HG03103 (cell line): ENCODE results near the gene HYOU1.
"Not testable (repeated sequence)": the region's sequence is repeated elsewhere in the genome, so short reads cannot be mapped to it uniquely, and the experiment has no call there.

Source experiments
- ATAC-seq: cut with Tn5 transposase; IDR thresholded peaks from one replicate; pipeline ENCODE4 v1.9.1; 2021; ENCODE audit warnings: low read depth; ENCODE audit not compliant: unreplicated experiment

The HYOU1 gene, protein sequence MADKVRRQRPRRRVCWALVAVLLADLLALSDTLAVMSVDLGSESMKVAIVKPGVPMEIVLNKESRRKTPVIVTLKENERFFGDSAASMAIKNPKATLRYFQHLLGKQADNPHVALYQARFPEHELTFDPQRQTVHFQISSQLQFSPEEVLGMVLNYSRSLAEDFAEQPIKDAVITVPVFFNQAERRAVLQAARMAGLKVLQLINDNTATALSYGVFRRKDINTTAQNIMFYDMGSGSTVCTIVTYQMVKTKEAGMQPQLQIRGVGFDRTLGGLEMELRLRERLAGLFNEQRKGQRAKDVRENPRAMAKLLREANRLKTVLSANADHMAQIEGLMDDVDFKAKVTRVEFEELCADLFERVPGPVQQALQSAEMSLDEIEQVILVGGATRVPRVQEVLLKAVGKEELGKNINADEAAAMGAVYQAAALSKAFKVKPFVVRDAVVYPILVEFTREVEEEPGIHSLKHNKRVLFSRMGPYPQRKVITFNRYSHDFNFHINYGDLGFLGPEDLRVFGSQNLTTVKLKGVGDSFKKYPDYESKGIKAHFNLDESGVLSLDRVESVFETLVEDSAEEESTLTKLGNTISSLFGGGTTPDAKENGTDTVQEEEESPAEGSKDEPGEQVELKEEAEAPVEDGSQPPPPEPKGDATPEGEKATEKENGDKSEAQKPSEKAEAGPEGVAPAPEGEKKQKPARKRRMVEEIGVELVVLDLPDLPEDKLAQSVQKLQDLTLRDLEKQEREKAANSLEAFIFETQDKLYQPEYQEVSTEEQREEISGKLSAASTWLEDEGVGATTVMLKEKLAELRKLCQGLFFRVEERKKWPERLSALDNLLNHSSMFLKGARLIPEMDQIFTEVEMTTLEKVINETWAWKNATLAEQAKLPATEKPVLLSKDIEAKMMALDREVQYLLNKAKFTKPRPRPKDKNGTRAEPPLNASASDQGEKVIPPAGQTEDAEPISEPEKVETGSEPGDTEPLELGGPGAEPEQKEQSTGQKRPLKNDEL

DNA sequence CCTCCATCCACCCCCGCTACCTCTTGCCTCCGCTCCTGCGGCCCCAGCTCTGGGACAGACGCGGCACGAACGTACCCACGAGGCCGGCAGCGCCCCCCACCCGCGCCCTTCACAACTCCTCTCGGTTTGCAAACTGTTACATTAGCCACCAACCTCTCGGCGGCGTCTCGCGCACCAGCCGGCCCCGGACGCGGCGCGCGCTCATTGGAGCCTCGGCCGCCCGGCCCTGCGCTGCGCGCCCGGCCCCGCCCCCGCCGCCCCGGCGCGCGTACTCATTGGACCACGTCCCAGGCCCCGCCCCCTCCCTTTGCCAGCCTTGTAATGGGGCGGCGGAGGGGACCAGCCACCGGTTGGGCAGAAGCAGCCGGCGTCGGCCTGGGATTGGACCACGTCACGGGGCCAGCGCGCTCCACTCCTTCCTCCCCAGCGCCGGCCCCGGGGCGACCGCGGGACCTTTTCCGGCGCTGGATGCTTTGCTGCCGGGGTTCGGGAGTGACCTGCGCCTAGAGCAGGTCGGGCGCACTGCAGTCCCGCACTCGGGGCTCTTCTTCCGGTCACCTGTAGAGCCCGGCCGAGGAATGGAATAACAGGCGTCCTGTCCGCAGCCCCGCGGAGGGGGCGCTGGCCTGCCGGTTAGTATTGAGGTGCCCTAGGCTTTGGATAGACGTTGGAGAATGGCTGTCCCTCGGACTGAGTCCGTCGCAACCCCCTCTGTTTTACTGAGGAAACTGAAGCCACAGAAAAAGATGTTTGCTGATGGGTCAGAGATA lies at the start of gene HYOU1:
TSS of gene HYOU1 (minus strand) at position 206 of the 770 bp plus-strand sequence. CDS start 1,045 bp downstream, outside the sequence.
- ATAC-seq = peak; percentile 87

DNA sequence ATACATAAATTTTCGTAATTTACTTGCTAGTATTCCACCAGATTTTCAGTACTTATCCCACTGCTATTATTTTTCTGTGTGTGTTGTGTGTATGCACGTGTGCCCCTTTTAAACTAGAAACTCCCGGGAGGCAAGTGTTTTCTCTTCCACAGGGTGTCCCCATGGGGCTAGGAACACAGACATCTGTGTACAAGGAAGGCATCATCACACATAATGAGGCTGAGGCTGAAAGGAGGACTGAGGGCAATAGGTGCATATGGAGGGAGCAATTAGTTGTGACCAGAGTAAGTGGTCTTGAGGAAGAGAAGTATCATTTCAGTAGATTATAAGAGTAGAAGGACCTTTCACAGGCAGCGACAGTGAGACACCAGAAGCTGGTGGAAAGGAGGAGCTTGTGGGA lies 46.8 kb upstream of the HYOU1 start:
- no peak for ATAC-seq

DNA sequence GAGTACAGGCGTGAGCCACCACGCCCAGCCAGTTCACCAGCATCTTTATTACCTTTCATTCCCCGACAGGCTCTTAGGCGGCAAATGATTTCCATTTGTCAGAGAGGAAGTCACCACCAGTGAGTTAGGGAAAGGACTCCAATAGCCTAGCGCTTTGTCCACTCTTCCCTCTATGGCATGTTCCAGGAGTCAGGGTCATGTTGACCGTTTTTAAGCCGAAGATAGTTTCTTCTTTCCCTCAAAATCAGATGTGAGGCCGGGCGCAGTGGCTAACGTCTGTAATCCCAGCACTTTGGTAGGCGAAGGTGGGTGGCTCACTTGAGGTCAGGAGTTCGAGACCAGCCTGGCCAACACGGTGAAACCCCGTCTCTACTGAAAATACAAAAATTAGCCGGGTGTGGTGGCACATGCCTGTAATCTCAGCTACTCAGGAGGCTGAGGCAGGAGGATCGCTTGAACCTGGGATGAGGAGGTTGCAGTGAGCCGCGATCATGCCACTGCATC lies 46.2 kb upstream of the HYOU1 start:
- not testable (repeated sequence) for ATAC-seq

DNA sequence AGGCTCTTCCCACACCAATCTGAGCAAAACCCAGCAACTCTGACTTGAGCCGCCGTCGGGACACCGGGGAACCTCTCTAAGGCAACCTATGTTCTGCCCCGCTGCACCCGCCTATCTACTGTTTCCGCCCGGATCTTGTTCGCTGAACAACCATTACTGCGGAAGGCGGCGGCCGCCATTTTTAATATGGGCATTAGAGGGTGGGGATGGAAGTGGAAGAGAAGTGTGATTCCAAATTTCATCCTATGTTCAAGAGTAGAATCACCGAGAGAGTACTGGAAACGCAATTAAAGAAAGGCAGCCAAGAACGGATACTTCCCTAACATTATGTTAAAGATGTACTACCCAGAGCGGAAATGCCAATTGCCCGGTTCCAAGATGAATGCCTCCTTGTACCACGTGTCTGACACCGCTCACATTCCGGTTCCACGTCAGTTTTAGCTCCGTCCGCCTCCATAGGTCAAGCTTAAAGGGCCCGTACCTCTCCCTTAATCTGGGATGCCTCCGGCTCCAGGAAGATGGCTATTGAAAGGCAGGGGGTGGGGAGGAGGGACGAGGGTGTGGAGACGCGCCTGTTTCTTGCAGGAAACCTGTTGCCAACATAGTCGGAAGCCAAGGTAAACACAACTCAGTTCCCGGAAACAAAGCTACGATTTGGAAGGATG lies 44.9 kb upstream of the HYOU1 start, which contains the start of gene DPAGT1:
TSS of gene DPAGT1 (minus strand) at position 95 of the 665 bp plus-strand sequence. CDS start 198 bp downstream, outside the sequence.
- ATAC-seq = peak; percentile 81

DNA sequence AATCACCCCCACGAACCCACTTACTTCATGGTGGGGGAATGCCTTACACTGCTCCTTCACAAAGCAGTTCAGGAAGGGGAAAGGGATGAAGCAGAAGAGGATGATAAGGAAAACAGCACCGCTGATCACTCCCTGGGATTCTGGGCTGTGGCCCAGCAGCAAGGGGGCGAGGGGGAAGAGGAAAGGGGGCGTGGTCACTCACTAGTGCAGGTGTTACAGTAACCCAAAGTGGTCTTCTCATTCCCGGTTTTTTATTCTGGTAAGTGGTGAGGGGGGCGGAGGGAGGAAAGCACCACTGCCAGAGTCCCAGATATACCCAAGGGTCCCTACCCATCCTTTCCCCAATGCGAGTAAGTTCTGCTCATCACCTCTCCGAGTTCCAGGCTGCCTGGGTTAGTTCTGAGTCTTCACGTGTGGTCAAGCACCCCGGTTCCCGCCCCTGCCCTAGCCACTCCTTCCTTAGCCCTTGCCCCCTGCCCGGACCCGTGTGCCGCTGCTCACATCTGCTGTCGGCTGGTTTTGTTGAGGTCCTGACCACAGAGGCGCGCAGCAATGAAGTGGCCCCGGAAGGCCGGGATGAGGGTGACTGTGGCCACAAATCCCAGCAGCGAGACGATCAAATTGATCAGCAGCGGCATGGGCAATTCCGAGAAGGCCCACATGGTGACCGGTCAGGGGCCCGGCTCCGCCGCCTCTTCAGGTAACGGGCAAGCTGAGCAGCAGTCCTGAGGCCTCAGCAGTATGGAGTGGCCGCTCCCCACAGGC lies 44.2 kb upstream of the HYOU1 start:
- peak; percentile 12 for ATAC-seq

DNA sequence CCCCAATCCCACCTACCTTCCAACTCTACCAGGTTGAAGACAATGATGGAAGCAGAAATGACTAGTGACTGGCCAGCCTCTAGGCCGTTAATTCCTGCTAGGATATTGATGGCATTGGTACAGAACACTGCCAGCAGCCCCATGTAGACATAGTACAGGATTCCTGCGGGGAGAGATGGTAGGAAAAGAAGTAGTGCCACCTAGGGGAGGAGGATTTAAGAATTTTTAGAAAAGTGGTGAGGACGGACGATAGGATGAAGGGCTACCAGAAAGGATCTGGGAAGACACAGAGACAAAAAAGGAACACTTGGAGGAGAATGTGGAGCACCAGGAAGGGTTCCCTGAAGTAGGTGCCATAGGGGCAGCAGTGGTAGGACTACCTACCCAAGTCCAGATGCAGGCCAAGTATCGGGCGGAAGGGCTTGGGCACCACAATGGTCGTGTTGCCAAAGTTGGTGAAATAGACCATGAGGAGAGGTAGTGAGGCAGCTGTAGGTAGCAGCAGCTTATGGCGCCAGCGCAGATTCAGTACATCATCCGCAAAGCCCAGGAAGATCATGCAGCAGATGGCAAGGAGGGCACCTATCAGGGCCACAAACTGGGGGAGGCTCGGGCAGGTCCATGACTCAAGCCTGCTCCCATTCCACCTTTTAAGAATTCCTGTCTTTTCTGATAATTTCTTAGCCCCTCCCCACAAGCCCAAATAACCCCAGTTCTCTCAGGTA lies 43.4 kb upstream of the HYOU1 start:
- ATAC-seq = no peak

DNA sequence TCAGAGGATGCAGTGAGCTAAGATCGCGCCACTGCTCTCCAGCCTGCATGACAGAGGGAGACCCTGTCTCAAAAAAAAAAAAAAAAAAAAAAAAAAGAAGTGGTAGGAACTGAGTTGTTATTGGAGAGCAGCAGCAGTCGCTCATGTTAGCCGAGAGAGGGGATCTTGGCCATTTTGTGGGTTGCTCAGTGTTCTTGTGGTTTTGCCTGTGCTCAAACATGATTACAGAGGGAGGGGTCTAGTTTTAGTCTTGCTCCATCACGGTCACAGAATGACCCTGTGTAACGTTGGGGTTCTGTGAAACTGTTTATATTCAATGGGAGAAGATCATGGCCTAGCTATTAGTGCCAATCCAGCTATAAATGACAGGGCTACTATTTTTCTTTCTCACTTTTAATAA lies 42.7 kb upstream of the HYOU1 start:
- ATAC-seq = no peak

DNA sequence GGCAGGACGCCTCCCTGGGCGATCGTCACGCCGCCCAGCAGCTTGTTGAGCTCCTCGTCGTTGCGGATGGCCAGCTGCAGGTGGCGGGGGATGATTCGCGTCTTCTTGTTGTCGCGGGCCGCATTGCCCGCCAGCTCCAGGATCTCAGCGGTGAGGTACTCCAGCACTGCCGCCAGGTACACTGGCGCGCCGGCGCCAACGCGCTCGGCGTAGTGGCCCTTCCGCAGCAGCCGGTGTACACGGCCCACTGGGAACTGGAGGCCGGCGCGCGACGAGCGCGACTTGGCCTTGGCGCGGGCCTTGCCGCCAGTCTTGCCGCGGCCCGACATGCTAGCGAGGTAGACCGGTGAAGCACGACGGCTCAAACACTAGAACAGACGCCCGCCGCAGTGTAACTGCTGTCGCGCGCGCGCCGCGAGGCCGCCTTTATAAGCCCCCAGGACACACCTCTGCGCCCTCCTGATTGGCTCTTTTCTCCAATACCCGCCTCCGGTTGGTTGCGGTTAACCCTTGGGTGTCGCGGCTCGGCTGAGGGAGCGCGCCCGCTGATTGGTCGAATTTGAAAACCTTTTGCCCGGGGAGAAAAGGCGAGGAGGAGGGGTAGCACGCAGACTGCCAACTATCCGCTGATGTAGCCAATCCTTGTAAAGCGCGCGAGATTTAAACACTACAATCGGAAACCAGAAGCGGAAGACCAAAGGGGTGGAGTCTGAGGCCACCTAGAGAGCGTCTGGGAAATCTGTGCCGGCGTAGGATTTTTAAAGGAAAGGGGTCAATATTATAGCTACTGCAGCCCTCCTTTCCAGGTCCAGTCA lies 38.3 kb upstream of the HYOU1 start:
- ATAC-seq = peak; percentile 70

DNA sequence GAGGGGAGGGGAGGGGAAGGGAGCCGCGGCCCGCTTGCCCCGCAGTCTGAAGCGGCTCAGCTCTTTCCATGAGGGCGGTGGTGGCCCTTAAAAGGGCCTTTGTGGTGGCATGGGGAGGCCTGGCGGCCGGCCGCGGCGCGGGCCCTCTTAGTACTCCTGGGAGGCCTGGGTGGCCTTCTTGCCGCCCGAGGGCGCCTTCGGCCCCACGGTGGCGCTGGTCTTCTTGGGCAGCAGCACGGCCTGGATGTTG lies 37.7 kb upstream of the HYOU1 start:
- ATAC-seq = peak; percentile 26

DNA sequence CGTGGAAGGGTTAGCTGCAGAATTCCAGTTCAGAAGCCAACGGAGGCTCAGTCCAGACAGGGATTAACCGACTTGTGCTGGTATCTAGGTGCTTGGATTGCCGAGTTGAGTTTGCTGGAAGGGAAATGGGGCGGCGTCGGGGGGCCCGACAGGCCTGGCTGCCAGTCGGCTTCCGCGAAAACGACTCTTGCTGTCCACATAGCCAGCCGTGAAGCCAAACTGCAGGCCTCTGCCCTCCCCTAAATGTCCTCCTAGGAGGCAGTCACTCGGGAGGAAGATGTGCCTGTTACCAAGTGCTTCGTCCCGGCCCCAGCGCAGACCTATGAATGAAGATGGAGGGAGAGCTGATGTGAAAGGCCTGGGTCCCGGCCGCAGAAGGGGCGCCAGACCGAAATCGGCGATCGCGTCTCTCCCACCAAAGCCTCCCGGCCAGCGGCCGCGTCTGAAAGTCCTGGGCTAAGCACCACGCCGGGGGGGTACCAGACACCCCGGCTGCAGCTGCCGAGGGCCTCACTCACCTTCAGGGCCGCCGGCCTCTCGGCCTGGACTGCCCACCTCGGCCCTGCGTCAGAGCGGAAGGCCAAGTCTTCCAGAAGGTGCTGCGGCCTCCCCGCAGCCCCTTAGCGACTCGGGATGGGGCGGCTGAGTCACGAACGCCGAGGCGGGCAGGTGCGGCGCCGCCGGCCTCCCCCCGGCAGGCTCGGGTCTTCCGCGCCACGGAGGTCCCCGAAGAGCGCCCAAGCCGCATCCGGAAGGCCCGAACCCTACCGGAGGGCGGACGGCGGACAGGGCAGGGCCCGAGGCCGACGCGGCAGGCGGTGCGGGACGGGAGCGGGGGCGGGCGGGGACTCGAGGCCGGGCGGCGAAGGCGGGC lies 37.2 kb upstream of the HYOU1 start:
- no peak for ATAC-seq

DNA sequence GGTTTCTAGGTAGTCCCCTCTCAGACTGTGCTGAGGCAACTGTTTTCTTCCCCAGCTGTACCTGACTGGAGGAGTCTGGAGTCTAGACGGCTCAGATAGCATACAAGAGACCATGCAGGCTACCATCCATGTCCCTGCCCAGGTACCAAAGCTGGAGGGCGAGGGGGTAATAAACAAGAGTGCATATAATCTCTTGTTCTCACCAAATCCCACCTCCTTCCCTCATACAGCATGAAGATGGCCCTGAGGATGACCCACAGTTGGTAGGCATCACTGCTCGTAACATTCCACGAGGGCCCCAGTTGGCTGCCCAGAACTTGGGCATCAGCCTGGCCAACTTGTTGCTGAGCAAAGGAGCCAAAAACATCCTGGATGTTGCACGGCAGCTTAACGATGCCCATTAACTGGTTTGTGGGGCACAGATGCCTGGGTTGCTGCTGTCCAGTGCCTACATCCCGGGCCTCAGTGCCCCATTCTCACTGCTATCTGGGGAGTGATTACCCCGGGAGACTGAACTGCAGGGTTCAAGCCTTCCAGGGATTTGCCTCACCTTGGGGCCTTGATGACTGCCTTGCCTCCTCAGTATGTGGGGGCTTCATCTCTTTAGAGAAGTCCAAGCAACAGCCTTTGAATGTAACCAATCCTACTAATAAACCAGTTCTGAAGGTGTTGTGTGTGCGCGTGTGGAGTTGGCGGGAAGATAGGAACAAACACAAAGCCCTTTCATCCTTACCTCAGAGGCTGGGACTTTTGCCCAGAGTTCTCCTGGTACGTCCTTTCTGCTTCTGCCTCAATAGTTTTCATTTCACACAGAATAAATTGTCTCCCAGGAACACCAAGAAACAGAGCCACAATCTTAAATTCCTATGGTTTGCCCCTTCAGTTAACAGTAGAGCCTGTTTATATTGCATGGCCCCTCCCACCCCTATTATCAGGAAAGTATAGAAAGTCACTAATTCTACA lies 36.2 kb upstream of the HYOU1 start:
- ATAC-seq = no peak

DNA sequence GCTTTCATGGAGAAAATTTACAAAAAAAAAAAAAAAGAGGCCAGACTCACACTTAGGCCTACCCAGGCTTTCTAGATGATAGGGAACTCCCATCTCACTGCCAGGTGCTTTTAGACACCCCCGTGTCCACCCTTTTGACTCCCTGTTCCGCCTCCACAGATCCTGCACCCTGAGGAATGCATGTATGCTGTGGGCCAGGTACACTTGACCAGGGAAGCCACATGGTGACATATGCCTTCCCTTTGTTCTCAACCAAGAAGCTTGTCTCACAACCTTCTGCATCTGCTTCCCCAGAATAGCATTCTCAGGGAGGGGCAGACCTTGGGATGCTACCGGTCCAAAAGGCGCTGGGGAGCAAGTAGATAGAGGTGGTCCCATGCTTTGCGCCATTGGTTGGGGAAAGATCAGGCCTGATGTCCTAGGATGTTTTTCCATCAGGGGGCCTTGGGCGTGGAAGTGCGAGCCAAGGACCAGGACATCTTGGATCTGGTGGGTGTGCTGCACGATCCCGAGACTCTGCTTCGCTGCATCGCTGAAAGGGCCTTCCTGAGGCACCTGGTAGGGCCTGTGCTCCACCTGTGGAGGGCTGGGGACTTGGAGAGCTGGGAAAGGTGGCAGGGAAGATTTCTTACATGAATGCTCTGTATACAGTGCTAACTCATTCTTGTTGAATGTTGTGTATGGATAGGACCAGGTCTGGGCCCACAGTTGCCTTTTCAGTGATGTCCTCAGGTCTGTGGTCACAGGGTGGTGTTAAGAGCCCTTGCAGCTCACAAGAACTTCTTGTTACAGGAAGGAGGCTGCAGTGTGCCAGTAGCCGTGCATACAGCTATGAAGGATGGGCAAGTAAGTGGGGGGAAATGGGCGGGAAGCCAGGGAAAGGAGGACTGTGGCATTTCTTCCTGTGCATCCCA lies 35.2 kb upstream of the HYOU1 start:
- ATAC-seq = no peak

DNA sequence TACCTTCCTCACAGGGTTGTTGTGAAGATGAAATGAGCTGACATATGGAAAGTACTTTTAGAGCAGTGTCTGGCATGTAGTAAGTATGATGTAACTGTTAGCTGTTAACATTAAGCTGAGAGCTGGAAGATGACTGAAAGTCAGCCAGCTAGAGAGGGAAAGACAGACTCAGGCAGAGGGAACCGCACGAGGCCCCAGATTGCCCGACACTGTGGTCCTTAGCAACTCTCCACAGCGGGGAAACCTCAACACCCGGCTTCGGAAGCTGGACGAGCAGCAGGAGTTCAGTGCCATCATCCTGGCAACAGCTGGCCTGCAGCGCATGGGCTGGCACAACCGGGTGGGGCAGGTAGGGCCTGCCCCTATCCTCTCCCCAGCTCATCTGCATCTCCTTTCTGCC lies 34.2 kb upstream of the HYOU1 start:
- ATAC-seq = no peak

DNA sequence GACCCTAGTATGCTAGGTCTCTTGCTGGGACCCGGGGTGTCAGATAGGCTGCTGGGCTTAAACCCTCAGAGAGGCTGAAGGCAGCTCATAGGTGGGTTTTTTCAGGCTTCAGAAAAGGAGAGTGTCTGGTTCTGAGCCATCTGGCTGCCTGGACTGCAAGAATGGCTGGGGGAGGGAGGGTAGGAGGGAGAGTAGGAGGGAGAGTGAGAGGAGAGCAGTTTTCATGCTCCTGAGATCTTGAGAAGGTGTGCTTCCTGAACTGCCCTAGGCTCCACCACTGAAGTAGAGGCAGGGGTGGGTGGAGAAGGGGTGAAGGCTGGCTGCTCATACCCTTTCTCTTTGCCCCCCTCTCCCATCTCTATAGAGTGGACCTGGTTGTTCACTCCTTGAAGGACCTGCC lies 32.3 kb upstream of the HYOU1 start:
- ATAC-seq = no peak

DNA sequence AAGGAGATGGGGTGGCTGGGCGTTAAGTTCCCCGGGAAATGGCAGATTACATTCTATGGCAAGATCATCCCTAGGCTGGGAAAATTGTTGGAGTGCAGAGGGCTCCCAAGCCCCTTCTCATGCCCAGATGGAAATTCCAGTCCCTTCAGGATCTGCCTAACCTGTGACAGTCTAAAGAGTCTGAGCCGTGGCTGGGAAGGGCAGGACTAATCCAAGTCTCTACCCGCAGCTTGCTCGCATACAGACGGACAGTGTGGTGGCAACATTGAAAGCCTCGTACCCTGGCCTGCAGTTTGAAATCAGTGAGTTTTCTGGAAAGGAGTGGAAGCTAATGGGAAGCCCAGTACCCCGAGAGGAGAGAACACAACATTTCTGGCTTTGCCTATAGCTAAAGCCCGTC lies 31.4 kb upstream of the HYOU1 start:
- ATAC-seq = no peak
